H54 (cell line): ENCODE results near the gene ZNF816.

Experiments
- DNase-seq: peaks from one replicate; pipeline ENCODE4 v3.0.0; 2011; ENCODE audit warnings: low spot score, mixed read lengths; ENCODE audit not compliant: insufficient read length
- FAIRE-seq: peaks from 3 replicates; lab custom pipeline; 2011; peaks lifted over from hg19 to GRCh38; lab: Jason Lieb, UNC
- POLR2A ChIP-seq: IDR thresholded peaks from 2 replicates; pipeline ENCODE4 v1.6.1; 2011; ENCODE audit warnings: low read depth, mild to moderate bottlenecking, low read length

The ZNF816 gene

GRCh38 chr19:52962394-52963246, at the start of gene ZNF816:
Gene ZNF816, minus strand, starts transcription at chr19:52962881. Its CDS starts 6,792 bp downstream, at chr19:52956089.
- peak; percentile 88 for TF ChIP-seq POLR2A
- DNase-seq: peak; percentile 98
- FAIRE-seq: no peak

GRCh38 chr19:53012006-53012405, 49.3 kb upstream of the ZNF816 start:
- no peak for TF ChIP-seq POLR2A
- DNase-seq (no peak), FAIRE-seq (no peak)

GRCh38 chr19:53010494-53010893, 47.8 kb upstream of the ZNF816 start:
- no peak for FAIRE-seq
- TF ChIP-seq POLR2A: no peak
- DNase-seq: no peak

GRCh38 chr19:53008061-53008778, 45.5 kb upstream of the ZNF816 start:
- FAIRE-seq (no peak), DNase-seq (no peak)
- no peak for TF ChIP-seq POLR2A

GRCh38 chr19:53007606-53008005, 44.9 kb upstream of the ZNF816 start:
- no peak for TF ChIP-seq POLR2A
- FAIRE-seq (no peak), DNase-seq (no peak)

- FAIRE-seq: no peak
- TF ChIP-seq POLR2A: no peak
- DNase-seq: no peak
These were observed 44.5 kb upstream of the ZNF816 start for GRCh38 chr19:53007200-53007599.

- FAIRE-seq (no peak), DNase-seq (no peak)
- no peak for TF ChIP-seq POLR2A
These were observed 41.6 kb upstream of the ZNF816 start for GRCh38 chr19:53004242-53004641.

- no peak for TF ChIP-seq POLR2A
- FAIRE-seq: no peak
- no peak for DNase-seq
These were observed 39.8 kb upstream of the ZNF816 start for GRCh38 chr19:53002479-53002878.

GRCh38 chr19:52997975-52998374, 35.3 kb upstream of the ZNF816 start:
- no peak for TF ChIP-seq POLR2A
- FAIRE-seq: no peak
- DNase-seq: no peak

- FAIRE-seq: no peak
- no peak for TF ChIP-seq POLR2A
- no peak for DNase-seq
These were observed 33.0 kb upstream of the ZNF816 start for GRCh38 chr19:52995711-52996110.

GRCh38 chr19:52993342-52994178, 30.9 kb upstream of the ZNF816 start:
- FAIRE-seq: no peak
- peak; percentile 73 for DNase-seq
- TF ChIP-seq POLR2A: peak; percentile 31

GRCh38 chr19:52992109-52993004, 29.7 kb upstream of the ZNF816 start:
- DNase-seq: no peak
- TF ChIP-seq POLR2A: no peak
- no peak for FAIRE-seq

- DNase-seq (peak; percentile 81), FAIRE-seq (peak; percentile 41)
- TF ChIP-seq POLR2A: no peak
These were observed 28.8 kb upstream of the ZNF816 start for GRCh38 chr19:52991484-52991883.
